Hepatocyte (in vitro differentiated cells): ENCODE results near the gene ABCD2.

Experiments used
- EZH2 ChIP-seq: fragments of 200-600 bp; sonication (generic); IDR thresholded peaks from 2 replicates; pipeline ENCODE4 v1.6.1; 2016; ENCODE audit warnings: antibody characterized with exemption, mild to moderate bottlenecking, borderline replicate concordance
- TF ChIP-seq, protein P1 (sequence below): fragments of 200-600 bp; sonication (generic); IDR thresholded peaks from 2 replicates; pipeline ENCODE4 v1.5.1; 2016; ENCODE audit warnings: antibody characterized with exemption, mild to moderate bottlenecking; ENCODE audit not compliant: poor library complexity

DNA sequence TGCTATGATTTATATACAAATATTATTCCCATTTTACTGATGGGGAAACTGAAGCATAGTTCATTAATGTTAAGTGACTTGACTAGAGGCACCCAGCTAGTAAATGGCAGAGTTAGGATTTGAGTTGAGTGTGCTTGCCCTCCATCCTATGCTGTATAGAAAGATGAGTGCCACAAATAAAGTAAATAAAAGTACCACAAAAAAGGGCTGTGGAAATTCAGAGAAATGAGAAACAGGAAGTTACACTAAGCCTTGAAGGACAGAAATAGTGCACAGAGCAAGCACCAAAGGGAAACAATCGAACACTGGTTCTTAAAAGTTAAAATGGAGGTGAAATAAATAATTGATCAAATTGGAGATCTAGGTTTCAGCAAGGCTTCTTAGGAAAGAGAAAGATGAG, 9.2 kb upstream of the ABCD2 start:
- TF ChIP-seq, protein P1, sequence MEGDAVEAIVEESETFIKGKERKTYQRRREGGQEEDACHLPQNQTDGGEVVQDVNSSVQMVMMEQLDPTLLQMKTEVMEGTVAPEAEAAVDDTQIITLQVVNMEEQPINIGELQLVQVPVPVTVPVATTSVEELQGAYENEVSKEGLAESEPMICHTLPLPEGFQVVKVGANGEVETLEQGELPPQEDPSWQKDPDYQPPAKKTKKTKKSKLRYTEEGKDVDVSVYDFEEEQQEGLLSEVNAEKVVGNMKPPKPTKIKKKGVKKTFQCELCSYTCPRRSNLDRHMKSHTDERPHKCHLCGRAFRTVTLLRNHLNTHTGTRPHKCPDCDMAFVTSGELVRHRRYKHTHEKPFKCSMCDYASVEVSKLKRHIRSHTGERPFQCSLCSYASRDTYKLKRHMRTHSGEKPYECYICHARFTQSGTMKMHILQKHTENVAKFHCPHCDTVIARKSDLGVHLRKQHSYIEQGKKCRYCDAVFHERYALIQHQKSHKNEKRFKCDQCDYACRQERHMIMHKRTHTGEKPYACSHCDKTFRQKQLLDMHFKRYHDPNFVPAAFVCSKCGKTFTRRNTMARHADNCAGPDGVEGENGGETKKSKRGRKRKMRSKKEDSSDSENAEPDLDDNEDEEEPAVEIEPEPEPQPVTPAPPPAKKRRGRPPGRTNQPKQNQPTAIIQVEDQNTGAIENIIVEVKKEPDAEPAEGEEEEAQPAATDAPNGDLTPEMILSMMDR = no peak
- TF ChIP-seq EZH2 = no peak
